ENCODE measurements around the gene SLX9.

SLX9 gene, protein sequence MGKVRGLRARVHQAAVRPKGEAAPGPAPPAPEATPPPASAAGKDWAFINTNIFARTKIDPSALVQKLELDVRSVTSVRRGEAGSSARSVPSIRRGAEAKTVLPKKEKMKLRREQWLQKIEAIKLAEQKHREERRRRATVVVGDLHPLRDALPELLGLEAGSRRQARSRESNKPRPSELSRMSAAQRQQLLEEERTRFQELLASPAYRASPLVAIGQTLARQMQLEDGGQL

DNA sequence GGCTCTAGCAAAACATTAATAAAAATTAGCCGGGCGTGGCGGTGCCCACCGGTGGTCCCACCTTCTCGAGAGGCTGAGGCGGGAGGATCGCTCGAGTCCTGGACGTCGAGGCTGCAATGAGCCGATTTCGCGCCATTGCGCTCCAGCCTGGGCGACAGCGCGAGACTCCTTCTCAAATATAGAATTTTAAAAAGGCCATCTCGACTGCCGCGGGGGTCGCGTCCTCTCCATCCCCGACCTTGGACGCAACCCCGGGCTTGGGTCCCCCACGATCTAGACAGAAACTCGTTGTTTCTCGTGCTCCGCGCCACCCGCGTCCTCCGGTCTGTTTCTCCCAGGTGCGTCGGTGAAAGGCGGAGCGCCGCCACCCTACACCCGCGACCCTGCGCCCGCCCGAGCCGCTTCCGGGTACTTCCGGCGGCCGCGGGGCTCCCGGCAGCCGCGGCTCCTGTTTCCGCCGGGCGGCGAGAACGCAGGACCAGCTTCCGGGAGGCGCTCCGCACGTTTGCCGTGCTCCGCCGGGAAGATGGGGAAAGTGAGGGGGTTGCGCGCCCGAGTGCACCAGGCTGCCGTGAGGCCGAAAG lies at the start of gene SLX9:
SLX9 (plus strand) TSS at position 498 of the 584 bp plus-strand sequence; CDS start at position 527, 29 bp downstream.
- TF ChIP-seq, protein P1, sequence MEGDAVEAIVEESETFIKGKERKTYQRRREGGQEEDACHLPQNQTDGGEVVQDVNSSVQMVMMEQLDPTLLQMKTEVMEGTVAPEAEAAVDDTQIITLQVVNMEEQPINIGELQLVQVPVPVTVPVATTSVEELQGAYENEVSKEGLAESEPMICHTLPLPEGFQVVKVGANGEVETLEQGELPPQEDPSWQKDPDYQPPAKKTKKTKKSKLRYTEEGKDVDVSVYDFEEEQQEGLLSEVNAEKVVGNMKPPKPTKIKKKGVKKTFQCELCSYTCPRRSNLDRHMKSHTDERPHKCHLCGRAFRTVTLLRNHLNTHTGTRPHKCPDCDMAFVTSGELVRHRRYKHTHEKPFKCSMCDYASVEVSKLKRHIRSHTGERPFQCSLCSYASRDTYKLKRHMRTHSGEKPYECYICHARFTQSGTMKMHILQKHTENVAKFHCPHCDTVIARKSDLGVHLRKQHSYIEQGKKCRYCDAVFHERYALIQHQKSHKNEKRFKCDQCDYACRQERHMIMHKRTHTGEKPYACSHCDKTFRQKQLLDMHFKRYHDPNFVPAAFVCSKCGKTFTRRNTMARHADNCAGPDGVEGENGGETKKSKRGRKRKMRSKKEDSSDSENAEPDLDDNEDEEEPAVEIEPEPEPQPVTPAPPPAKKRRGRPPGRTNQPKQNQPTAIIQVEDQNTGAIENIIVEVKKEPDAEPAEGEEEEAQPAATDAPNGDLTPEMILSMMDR (IDR thresholded peaks at IDR 0.05; ENCODE audit: borderline replicate concordance, insufficient read depth, low read depth, low read length): no peak
- peak within 1 kb of the TSS; percentile 96 for H3K4me3 ChIP-seq (ENCODE audit: low read depth, low read length)

DNA sequence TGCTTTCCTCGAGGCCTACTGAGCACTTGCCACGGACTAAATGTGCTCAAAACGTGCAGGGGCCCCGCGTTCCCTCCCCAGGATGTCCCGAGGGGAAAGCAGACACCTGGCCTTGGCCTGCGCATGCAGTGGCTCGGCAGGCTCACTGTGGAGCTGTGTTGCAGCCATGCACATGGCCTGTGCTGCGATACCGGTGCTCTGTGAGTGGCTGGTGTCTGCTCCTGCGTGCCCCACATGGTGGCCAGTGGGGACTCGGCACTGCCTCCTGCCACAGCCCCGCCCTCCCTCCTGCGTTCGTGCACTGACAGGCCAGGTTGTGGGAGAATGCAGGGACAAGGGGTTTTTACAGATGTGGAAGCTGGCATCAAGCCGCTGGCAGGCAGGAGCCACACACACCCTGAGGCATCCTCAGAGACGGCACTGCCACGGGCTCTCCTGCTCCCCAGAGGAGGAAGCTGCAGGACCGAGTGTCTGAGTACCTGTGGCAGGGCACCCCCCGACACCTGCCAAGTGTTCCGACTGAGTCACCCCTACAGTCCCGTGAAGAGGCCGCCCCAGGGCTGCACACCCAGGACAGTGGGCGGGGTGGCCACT lies 49.4 kb upstream of the SLX9 start:
- TF ChIP-seq, protein P1 (IDR thresholded peaks at IDR 0.05; ENCODE audit: borderline replicate concordance, insufficient read depth, low read depth, low read length): no peak

DNA sequence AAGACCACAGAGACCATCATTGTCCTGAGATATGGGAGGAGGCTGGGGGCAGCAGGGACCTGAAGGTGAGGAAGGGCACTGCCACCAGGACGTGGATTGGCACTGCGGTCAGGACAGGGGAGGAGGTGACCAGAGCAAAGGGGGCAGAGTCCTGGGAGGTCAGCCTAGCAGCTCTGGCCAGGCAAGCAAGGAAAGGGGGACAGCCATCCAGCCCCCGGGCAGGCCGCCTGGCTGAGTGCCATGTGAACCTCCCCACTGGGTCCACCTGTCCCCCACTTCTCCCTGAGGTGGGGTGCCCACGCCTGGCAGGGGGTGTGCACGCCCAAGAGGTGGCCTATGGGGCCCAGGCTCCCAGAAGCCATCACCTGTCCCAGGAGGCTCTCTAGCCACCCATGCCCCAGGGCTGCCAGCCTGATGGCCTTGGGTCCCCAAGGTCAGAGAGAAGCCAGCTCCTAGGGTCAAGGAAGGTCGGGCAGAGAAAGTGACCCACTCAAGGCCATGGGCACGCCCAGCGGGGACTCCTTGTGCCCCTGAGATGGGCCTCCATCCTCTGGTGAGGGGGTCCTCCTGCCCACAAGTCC lies 48.8 kb upstream of the SLX9 start:
- TF ChIP-seq, protein P1 (IDR thresholded peaks at IDR 0.05; ENCODE audit: borderline replicate concordance, insufficient read depth, low read depth, low read length): no peak
- H3K4me3 ChIP-seq (ENCODE audit: low read depth, low read length): no peak overlapping the region

More for the DNA sequence above, 49.4 kb upstream of the SLX9 start:
- no peak overlapping the region for H3K4me3 ChIP-seq (ENCODE audit: low read depth, low read length)

DNA sequence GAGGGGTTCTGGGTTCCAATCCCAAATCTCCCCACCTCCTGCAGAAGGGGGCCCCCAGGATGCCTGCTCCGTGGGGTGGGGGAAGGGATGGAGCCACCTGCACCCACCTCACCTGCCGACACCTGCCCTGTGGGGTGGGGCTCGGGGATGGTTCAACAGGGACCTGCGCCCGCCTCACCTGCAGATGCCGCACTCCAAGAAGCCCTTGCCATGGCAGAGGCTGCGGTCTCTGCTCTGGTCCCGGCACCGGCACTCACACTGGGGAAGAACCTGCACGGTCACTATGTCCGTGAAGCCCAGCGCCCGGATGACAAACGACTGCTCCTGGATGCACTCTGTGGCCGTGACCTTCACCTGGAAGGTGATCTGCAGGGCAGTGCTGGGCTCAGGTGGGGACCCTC lies 48.2 kb upstream of the SLX9 start:
- H3K4me3 ChIP-seq (ENCODE audit: low read depth, low read length): no peak overlapping the region
- TF ChIP-seq, protein P1 (IDR thresholded peaks at IDR 0.05; ENCODE audit: borderline replicate concordance, insufficient read depth, low read depth, low read length): no peak

DNA sequence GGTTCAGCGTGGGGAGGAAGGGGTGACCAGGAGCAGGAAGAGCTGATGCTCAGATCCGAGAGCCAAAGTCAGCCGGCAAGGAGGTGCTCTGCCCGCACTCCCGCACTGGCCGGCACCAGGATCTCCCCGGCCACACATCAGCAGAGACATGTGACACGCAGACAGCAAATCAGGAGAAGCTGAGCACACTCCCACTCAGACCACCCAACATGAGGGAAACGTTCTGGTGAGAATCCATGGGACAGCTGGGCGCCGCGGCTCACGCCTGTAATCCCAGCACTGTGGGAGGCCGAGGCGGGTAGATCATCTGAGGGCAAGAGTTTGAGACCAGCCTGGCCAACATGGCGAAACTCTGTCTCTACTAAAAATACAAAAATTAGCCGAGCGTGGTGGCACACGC lies 47.7 kb upstream of the SLX9 start:
- TF ChIP-seq, protein P1 (IDR thresholded peaks at IDR 0.05; ENCODE audit: borderline replicate concordance, insufficient read depth, low read depth, low read length): no peak
- no peak overlapping the region for H3K4me3 ChIP-seq (ENCODE audit: low read depth, low read length)

DNA sequence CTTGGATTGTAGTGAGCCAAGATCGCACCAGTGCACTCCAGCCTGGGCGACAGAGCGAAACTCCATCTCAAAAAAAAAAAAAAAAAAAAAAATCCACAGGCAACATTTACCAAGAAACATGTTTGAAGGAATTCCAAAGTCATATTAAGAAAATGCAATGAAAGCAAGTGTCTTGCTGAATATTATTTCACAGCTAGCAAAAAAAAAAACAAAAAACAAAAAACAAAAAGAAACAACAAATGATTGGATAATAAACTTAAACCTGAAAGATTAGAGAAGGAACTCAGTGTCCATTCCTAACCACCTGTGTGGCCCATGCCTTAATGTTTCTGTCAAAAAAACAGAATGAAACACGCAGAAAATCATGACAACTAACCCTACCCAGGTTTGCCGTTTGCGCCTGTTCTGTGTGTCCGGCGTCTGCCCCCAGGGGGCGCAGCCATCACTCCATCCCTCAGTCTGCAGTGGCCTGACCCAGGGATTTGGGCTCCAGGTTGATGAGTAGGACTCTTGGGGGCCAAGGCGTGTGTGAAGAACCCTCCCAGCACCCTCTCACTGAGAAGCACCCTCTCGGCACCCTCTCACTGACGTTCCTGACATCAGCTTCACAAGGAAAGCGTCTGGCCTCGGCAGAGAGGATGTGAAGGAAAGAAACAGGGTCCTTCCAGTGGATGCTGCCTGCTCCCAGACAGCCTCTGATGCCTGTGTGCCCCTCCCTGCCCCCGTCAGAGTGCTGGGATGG lies 47.1 kb upstream of the SLX9 start:
- TF ChIP-seq, protein P1 (IDR thresholded peaks at IDR 0.05; ENCODE audit: borderline replicate concordance, insufficient read depth, low read depth, low read length): peak; percentile 94

More for the DNA sequence above, 47.1 kb upstream of the SLX9 start:
- H3K4me3 ChIP-seq (ENCODE audit: low read depth, low read length): no peak overlapping the region

Data from GM12875 (cell line).